GM12801 (cell line): ENCODE measurements around the gene SMAD5.

Source experiments
- TF ChIP-seq, protein P1 (sequence below): IDR thresholded peaks from one replicate; pipeline ENCODE4 v1.5.1; 2011; ENCODE audit warnings: control low read depth; ENCODE audit not compliant: insufficient read length; ENCODE audit errors: extremely low read depth

Gene SMAD5

DNA sequence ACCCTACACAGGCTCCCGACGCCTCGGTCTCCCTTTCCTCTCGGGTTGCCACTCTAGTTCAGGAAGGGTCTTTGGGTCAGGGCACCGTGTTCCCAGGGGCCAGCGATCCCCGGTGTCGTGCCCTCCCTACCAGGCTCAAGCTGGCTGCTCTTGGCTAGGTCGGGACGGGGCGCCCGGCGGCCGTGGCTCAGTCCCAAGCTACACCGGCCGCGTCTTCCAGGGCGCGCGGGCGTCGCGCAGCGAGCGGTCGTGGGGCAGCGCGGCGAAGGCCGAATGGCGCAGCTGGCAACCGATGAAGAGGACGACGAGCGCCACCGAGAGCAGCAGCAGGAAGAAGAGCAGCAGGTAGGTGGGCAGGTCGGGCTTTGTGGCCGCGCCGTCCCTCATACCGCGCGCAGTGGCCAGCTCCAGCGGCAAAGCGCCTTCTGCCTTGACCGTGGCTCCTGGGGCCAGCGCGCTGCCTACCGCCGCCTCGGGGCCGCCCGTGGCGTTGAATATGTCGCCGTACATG is 59.4 kb downstream of the SMAD5 start:
- TF ChIP-seq, protein P1, sequence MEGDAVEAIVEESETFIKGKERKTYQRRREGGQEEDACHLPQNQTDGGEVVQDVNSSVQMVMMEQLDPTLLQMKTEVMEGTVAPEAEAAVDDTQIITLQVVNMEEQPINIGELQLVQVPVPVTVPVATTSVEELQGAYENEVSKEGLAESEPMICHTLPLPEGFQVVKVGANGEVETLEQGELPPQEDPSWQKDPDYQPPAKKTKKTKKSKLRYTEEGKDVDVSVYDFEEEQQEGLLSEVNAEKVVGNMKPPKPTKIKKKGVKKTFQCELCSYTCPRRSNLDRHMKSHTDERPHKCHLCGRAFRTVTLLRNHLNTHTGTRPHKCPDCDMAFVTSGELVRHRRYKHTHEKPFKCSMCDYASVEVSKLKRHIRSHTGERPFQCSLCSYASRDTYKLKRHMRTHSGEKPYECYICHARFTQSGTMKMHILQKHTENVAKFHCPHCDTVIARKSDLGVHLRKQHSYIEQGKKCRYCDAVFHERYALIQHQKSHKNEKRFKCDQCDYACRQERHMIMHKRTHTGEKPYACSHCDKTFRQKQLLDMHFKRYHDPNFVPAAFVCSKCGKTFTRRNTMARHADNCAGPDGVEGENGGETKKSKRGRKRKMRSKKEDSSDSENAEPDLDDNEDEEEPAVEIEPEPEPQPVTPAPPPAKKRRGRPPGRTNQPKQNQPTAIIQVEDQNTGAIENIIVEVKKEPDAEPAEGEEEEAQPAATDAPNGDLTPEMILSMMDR = no peak

DNA sequence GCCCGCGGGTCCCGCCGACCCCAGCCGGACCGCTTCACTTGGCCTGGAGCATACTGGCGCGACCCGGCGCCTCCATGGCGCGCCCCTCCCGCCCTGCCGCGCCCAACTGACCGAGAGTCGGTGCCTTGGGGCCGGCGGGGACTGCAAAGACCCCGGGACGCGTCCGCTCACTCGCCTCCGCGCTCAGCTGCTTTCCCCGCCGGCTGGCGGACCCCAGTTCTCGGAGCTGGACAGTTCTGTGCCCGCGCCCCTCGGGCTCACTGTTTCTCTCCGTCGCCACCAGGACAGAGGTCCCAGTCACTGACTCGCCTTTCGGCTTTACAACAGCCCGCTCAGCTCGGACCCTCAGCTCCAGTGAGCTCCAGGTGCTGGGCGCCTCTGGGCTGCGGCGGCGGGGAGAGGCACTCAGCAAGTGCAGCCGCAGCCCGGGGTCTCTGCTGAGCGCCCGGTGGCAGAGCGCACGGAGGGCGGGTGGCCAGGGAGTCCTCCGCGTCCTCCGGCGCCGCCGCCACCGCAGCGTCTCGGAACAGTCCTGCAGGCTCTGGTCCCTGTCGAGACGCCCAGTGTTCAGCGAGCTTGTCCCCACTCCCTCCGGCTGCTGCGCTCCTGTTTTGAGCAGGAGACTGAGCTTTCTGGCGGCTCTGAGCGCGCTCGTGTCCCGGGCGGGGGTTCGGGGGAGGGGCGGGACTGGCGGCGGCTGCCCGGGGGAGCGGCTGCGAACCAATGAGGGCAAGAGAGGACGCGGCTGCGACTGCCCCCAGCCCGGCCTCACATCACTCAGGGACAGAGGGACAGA is 60.1 kb downstream of the SMAD5 start, which contains the start of gene SMIM32:
TSS of gene SMIM32 (minus strand) at position 637 of the 796 bp plus-strand sequence. CDS start 638 bp downstream, outside the sequence.
- TF ChIP-seq, protein P1 = no peak

DNA sequence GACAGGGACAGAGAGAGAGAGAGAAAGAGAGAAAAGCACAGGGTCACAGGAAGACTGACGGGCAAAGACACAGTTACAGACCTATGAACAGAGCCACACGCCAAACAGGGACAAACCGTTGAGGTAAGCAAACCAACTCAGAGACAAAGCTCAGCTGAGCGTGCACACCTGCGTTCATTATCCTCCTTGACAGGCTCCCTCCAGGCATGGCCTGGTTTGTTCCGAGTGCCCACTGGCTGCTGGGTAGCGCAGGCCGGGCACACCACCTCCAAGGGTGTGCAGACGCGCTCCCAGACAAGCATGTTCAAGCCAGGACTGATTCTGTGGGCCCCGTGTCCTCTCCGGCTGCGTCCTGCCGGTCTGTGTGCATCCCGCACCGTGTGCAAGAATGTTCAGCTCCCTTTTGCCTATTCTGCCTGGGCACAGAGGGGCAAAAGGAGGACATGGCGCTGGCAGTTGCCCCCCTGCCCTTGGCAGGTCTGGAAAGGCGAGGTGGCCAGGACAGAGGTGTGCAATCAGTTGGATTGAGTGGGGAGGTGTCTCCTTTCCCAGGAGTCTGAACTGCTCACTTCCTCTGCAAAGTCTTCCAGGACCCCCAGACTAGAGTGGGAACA is 60.8 kb downstream of the SMAD5 start:
- TF ChIP-seq, protein P1 = no peak

DNA sequence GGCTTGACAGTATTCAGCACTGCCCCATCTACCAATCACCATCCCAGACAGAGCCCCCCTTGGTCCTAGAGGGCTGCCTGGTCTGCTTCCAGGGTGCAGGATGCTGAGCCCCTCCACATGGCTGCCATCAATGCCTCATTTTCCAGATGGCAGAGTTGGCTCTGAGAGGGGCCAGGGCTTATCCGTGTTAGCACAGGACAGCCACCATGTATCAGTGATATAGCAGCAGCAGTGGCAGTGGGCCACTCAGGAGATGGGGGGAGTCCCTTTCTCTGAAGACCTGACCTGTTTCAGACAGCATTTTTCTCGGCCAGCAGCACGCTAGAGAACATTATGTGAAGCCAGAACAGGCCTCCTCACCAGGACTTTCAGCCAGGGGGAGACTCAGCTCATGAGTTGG is 61.9 kb downstream of the SMAD5 start:
- TF ChIP-seq, protein P1 = no peak

DNA sequence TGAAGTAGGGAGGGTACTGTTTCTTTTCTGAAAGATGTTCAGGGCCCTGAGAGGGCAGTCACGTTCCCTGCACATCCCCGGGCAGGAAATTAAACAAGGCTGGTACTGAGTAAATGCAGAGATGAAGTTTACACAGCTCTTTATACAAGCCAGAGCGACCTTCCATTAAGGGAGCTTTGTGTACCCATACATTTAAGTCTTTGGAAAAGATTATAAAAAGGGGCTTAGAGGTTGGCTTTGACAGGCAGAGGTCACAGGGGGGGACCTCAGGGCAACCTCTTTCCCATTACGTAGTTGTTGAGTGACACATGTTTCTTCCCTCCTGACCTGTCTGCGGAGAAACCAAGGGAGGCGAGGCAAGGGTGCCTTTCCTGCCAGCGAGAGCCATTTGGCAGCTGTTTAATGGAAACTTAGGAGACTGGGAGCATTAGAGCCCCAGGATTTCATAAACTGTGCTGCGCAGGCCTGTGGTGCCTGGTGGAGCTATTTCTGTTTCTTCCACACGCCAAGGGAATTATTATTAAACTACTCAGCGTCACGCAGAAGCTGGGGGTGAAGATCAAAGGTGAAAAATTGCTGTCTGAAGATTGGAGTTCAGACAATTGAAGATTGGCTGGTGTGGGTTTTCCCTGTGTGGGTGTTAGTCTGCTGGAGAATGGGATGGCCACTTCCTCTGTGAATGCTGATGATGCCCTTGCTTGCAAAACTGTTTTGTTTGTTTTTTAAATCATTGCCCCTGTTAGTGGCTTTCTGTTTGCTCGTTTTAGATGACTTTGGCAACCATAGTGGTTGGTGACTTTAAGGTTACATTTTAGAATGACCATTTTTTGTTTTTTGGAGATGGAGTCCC is 63.6 kb downstream of the SMAD5 start:
- TF ChIP-seq, protein P1 = no peak

DNA sequence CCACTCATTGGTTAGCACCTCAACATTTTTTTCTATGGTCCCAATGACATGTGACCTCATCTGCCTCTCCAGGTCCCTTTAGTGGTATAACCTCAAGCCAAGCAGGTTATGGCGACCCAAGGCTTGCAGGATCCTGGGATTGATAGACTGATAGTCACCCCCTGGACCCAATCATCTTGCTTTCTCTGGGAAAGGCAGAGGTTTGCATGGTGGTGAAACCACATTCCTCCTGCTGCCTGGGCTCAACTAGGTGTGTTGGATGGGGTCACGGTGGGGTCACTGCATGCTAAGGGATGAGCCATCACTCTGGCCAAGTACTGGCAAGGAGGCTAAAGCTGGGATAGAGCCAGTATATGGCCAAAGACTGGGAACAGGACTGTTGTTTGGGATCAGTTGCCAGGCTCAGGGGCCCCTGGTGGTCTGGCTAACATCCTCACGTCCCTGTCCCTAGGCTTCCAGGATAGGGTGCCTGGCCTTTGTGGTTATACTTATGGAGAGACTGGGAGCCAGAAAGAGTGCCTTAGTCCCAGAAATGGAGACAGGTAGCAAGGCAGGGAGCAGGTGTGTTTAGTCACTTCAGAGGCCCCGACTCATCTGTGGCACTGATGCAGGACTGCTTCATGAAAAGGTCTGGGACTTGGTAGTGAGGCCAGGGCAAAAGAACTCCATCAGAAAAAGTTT is 65.0 kb downstream of the SMAD5 start:
- TF ChIP-seq, protein P1 = no peak
